Activated T-cell treated with anti-CD3 and anti-CD28 coated beads for 24 hours (primary cell): Measurements from ENCODE around the gene SELENOM.
"Not testable (repeated sequence)": the region's sequence is repeated elsewhere in the genome, so short reads cannot be mapped to it uniquely, and the experiment has no call there.

Experiments used
- DNase-seq: peaks from one replicate; pipeline ENCODE4 v3.0.0-alpha.2; 2020; ENCODE audit warnings: low read depth

Gene SELENOM

DNA sequence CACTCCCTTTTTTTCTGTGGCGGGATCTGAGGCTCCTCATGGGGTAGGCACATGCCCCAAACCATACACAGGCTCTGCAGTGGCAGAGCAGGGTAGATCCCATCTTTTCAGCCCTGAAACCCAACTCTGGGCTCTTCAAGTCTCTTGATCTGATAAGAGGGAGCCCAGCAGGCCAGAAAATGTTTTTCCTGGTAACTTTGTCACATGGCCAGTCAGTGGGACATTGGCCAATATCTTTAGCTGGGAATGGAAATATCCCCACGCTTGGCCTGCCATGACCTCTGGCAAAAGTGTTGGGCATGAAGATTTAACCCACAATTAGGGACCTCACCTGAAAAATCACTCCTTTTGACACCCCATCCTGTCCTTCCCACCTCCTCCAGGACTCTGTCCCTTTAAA, 23.5 kb upstream of the SELENOM start:
- DNase-seq: no peak

GRCh38 chr22:31128156-31128555, 20.8 kb upstream of the SELENOM start:
- DNase-seq: no peak

DNA sequence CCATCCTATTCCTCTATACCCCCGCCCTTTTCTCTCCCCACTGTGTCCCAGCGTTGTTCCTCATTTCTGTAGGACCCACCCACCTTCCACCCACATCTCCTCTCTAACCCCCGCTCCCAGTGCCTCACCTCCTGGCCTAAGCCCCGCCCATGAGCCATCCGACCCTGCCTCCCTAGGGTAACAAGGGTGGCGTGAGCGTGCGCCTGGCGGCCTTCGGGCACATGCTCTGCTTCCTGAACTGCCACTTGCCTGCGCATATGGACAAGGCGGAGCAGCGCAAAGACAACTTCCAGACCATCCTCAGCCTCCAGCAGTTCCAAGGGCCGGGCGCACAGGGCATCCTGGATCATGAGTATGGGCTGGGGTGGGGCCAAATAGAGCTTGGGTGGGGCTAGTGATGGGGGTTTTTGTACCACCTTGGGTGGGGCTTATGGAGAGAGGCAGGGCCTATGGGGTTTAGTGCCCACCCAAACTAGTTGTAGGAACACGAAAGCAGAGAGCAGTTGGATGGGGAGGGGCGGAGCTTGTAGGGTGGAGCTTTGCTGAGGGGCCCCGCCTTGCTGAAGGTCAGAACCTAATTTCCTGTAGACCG, 19.9 kb upstream of the SELENOM start:
- no peak for DNase-seq

GRCh38 chr22:31126869-31127175, 19.5 kb upstream of the SELENOM start:
- DNase-seq: no peak

GRCh38 chr22:31126128-31126868, 18.9 kb upstream of the SELENOM start:
- DNase-seq: no peak

DNA sequence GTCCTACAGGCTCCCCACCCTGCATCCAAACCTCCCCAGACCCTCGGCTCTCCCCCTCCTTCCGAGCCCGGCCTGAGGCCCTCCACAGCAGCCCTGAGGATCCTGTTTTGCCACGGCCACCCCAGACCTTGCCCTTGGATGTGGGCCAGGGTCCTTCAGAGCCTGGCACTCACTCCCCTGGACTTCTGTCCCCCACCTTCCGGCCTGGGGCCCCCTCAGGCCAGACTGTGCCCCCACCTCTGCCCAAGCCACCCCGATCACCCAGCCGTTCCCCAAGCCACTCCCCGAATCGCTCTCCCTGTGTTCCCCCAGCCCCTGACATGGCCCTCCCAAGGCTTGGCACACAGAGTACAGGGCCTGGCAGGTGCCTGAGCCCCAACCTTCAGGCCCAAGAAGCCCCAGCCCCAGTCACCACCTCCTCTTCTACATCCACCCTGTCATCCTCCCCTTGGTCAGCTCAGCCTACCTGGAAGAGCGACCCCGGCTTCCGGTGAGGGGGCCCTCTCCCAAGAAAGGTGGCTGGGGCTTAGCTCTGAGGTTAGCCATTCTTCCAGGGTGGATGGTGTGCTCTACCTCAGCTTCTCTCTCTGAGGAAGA, 18.3 kb upstream of the SELENOM start:
- DNase-seq: no peak

DNA sequence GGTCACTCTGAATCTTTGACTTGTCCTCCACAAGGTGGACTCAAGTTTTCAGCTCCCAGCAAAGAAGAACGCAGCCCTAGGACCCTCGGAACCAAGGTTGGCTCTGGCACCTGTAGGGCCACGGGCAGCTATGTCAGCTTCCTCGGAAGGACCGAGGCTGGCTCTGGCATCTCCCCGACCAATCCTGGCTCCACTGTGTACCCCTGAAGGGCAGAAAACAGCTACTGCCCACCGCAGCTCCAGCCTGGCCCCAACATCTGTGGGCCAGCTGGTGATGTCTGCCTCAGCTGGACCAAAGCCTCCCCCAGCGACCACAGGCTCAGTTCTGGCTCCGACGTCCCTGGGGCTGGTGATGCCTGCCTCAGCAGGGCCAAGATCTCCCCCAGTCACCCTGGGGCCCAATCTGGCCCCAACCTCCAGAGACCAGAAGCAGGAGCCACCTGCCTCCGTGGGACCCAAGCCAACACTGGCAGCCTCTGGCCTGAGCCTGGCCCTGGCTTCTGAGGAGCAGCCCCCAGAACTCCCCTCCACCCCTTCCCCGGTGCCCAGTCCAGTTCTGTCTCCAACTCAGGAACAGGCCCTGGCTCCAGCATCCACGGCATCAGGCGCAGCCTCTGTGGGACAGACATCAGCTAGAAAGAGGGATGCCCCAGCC, 17.6 kb upstream of the SELENOM start:
- no peak for DNase-seq

DNA sequence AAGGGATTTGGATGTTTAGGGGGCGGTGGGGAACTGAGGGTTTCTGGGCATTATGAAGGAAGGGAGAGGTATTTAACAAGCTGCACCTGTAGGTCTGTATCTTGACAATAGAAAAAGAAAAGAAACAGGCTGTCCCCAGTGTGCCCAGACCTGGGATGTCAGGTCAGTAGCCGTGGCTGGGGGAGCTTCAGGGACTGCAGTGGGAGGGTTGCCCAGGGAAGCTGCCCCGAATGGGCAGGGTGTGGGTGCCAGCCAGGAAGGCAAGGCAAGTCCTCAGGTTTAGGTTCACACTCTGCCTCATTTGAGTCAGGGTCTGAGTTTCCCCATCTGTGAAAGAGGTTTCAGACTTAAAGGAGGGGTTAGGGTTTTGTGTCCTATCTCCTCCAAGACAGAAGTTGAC, 16.9 kb upstream of the SELENOM start:
- DNase-seq: no peak

- no peak for DNase-seq
These were observed 15.9 kb upstream of the SELENOM start for GRCh38 chr22:31123292-31123602.

DNA sequence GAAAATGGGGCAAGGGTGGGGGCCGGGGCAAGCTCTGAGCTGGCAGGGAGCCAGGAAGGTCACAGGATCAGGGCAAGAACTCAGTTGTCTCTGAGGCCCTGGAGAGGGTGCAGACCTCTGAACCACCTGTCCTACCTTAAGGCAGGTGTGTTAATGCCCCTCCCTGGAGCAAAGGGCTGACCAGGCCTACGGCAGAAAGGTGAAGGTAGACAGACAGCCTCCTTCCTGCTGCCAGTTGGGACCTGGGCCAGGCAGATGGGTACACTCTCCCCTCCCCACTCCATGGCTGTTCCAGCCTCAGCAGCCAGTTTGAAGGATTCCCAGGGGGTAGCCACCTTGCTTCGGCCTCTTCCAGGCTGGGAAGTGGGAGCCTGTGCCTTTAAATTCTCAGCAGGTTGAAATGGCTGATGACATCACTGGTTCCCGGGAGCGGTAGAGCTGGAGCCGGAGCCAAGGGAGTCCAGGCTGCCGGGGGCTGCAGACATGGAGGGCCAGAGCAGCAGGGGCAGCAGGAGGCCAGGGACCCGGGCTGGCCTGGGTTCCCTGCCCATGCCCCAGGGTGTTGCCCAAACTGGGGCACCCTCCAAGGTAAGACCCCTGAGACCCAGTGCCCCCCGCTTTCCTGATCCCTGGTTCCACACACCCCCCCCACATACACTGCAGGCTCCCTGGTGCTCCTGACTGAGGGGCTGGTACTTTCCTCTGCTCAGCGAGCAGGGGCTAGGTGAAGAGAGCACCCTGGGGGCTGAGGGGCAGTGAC, 15.3 kb upstream of the SELENOM start, which contains the start of gene INPP5J:
INPP5J (plus strand) TSS at position 435 of the 760 bp plus-strand sequence; CDS start at position 484, 49 bp downstream.
- no peak for DNase-seq

DNA sequence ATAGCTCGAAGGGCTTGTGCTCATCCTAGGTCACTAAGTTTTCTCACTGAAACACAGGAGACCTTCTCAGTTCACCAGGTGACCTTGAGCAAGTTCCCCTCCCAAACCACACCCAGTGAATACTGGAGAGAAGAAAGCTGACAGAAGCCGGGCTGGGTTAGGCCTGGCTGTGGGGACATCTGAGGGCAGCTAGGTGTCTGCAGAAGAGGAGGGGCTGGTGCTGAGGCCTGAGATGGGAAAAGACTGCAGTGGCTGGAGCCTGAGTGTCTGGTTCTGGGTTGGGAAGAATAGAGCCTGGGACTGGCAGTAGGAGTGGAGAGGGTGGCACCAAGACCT, 14.8 kb upstream of the SELENOM start:
- DNase-seq: no peak

- no peak for DNase-seq
These were observed 14.0 kb upstream of the SELENOM start for GRCh38 chr22:31121403-31121802.

GRCh38 chr22:31120642-31121041, 13.3 kb upstream of the SELENOM start:
- no peak for DNase-seq

GRCh38 chr22:31120230-31120629, 12.9 kb upstream of the SELENOM start:
- DNase-seq: no peak

DNA sequence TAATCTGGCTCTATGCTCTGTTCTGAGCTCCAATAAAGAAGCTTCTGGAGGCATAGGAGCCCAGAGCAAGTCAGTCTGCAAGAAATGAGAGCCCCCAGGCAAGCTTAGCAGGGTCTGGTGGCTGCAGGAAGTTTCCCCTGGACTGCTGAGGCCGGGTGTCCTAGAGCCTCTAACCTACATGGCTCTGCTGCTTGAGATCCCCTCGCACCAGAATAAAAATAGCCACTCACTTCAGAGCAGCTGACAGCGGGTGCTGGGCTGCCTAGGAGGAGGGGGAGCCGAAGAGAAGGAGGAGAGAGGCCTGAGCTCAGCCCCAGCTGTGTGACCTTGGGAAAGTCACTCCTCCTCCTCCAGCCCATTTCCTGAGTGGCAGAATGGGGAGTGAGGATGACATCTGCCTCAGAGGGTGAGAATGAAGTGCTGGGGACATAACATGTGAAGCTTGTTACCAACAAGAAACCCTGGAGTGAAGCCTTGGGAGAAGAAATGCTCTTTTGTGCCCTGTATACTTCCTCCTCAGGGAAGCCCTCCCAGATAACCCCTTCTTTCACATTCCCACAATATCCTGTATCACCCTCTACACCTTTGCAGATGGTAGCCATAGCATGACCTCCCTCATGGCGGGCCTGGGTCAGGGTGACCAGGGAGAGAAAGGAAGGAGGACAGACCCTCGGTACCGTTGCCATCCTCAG, 11.8 kb upstream of the SELENOM start:
- no peak for DNase-seq

- DNase-seq: no peak
These were observed 10.9 kb upstream of the SELENOM start for GRCh38 chr22:31118046-31118820.

GRCh38 chr22:31112547-31113091, 5.3 kb upstream of the SELENOM start:
- DNase-seq: not testable (repeated sequence)

GRCh38 chr22:31107894-31108218, 488 bp upstream of the SELENOM start:
- no peak for DNase-seq

DNA sequence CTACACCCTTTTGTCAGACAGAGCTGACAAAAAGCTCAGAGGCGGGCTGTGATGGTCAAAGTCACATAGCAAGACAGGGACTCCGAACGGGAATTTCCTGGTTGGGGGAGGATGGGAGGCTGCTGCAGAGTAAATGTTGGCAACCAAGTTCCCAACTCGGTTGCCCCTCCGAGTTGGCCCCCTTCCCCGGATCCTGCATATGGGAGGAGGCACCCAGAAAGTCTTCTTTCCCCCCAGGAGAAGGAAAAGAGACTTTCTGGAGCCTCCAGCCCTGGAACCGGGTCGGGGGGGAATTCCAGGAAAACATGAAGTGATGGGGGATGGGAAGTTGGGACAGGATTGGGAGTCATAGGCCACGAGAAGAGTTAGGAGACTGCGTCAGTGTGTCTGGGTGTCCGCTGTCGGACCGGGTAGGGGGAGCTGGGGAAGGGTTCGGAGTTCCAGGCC, 614 bp downstream of the SELENOM start:
- no peak for DNase-seq

DNA sequence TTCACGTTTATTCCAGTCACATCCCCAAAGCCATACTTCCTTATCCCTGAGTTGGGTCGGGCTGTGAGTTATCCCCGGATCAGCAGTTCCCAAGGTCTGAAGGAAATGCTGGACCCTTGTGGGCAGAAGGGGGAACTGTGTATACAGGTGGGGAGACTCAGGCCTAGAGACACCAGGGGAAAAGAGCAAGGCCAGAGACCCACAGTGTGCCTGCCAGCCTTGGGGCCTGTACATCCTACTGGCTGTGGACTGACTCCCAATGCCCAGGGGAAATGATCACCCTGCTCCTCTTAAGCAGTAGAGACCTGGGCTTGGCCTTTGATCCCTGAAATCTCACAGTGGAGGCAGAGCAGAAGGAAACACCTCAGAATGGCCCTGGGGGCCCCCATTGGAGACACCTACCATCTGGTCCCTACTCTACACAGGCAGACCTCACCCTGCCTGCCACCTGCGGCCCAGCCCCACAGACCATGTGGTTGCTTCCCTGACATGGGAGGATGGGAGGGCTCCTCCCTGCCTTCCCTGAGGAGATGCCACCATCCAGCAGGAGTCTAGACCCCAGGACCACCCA, 1.3 kb downstream of the SELENOM start:
- no peak for DNase-seq
